Cardiac fibroblast (primary cell): ENCODE data around the gene LZTS3.

ENCODE experiments used
- DNase-seq, 2 donors: peaks; one replicate each; pipeline versions ENCODE4 v3.0.0 to v3.0.0-alpha.2; 2010; ENCODE audit warnings: low read depth in 2 of 2
- H3K4me3 ChIP-seq, 2 donors: replicated peaks in 1 of 2; 1 replicate in 1 of 2; 2 replicates in 1 of 2; pipeline ENCODE4 v1.5.1; 2011; ENCODE audit warnings: low read depth in 2 of 2, low read length in 2 of 2, mild to moderate bottlenecking in 2 of 2, moderate library complexity in 1 of 2
- TF ChIP-seq, protein P1 (sequence below): IDR thresholded peaks from one replicate; pipeline ENCODE4 v1.5.1; 2011; ENCODE audit warnings: low read depth, mild to moderate bottlenecking, low read length, inconsistent platforms

LZTS3 gene

GRCh38 chr20:3209946-3210317 lies 36.6 kb upstream of the LZTS3 start:
- TF ChIP-seq, protein P1, sequence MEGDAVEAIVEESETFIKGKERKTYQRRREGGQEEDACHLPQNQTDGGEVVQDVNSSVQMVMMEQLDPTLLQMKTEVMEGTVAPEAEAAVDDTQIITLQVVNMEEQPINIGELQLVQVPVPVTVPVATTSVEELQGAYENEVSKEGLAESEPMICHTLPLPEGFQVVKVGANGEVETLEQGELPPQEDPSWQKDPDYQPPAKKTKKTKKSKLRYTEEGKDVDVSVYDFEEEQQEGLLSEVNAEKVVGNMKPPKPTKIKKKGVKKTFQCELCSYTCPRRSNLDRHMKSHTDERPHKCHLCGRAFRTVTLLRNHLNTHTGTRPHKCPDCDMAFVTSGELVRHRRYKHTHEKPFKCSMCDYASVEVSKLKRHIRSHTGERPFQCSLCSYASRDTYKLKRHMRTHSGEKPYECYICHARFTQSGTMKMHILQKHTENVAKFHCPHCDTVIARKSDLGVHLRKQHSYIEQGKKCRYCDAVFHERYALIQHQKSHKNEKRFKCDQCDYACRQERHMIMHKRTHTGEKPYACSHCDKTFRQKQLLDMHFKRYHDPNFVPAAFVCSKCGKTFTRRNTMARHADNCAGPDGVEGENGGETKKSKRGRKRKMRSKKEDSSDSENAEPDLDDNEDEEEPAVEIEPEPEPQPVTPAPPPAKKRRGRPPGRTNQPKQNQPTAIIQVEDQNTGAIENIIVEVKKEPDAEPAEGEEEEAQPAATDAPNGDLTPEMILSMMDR = no peak
- H3K4me3 ChIP-seq = peak overlapping the region; percentile 87 to 95

GRCh38 chr20:3209257-3209945 lies 36.1 kb upstream of the LZTS3 start, which contains the start of gene ITPA:
Gene ITPA (plus strand): TSS chr20:3209498. CDS start chr20:3209552, 54 bp downstream.
- TF ChIP-seq, protein P1 = no peak
- peak within 1 kb of the TSS; percentile 87 to 95 for H3K4me3 ChIP-seq
- DNase-seq = peak; percentile 37 to 59

More at GRCh38 chr20:3209946-3210317, 36.6 kb upstream of the LZTS3 start:
- peak; percentile 19 to 38 for DNase-seq

- TF ChIP-seq, protein P1 = no peak
- peak; percentile 14 to 19 for DNase-seq
- H3K4me3 ChIP-seq = peak overlapping the region; percentile 87 to 95
Observed at GRCh38 chr20:3208786-3209256, 35.5 kb upstream of the LZTS3 start.

GRCh38 chr20:3204124-3204794 lies 30.9 kb upstream of the LZTS3 start, which contains the start of gene DDRGK1:
Gene DDRGK1 (minus strand): TSS chr20:3204682. CDS start chr20:3204627, 55 bp downstream.
- TF ChIP-seq, protein P1 = no peak

GRCh38 chr20:3203315-3204123 lies 30.2 kb upstream of the LZTS3 start:
- H3K4me3 ChIP-seq = peak overlapping the region; percentile 73 to 93
- peak; percentile 13 to 25 for DNase-seq
- TF ChIP-seq, protein P1 = no peak

More at GRCh38 chr20:3204124-3204794, 30.9 kb upstream of the LZTS3 start, which contains the start of gene DDRGK1:
- H3K4me3 ChIP-seq = peak within 1 kb of the TSS; percentile 73 to 93
- DNase-seq = peak; percentile 81 to 88

DNA sequence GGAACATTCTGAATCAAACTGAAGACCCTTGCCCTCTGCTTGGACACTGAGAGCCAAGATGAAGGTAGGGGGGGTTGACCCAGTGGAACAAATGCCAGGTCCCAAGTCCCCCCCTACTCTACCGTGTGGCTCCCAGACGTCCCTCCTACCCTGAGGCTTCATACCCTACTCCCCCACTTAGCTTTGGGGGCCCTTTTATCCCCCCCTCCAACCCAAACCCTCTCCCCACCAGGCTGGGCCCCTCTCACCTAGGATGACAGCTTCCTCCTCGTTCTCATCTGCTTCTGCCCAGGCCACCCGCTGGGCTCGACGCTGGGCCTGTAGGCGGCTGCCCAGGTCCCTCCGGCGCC lies 29.6 kb upstream of the LZTS3 start:
- H3K4me3 ChIP-seq = peak overlapping the region; percentile 73 to 93
- TF ChIP-seq, protein P1 = no peak
- no peak for DNase-seq
